Gastrocnemius medialis (tissue), 4 donors: Measurements from ENCODE around the gene RAB5A.

ENCODE experiments used
- POLR2A ChIP-seq, 2 donors: fragments of 450-650 bp; IDR thresholded peaks; one replicate each; pipeline ENCODE4 v1.6.1; 2017; ENCODE audit warnings: antibody characterized with exemption in 2 of 2, mild to moderate bottlenecking in 2 of 2, moderate library complexity in 2 of 2
- TF ChIP-seq, protein P1 (sequence below), 5 experiments: fragments of 450-650 bp in 3 of 5; fragments of 200-600 bp in 2 of 5; sonication (generic) in 2 of 5; IDR thresholded peaks in 4 of 5; conservative IDR thresholded peaks in 1 of 5; 1 replicate in 4 of 5; 2 replicates in 1 of 5; pipeline ENCODE4 v1.5.1; 2016 to 2019; ENCODE audit warnings: antibody characterized with exemption in 5 of 5, mild to moderate bottlenecking in 3 of 5, moderate library complexity in 3 of 5

DNA sequence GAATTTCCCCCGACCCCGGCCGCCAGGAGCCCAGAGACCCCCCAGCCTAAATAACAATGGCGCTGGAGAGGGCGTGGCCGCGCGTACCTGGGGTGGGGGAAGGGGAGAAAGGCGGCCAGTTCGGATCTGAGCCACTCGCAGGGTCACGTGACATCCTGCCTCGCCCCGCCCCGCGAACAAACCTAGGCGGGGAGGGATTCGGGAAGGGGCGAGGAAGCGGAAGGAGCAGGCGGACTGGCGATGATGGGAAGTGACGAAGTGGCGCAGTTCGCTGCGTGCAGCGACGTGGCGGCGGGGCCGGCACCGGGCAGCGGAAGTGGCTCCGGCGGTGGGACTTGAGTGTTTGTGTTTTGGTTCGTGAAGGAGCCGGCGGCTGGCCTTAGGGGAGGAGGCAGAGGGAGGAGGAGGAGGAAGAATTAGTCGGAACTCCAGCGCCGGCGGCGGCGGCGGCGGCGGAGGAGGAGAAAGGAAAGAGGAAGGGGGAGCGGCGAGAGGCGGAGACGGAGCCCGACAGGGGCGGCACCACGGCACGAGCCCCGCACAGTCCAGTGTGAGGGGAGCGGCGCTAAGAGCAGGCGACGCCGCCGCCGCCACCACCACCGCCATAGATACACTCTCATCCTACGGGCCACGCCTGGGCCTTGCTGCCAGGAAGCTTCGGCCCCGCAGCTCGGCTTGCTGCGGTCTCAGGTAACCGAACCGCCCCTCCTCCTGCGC lies at the start of gene RAB5A:
- TF ChIP-seq, protein P1, sequence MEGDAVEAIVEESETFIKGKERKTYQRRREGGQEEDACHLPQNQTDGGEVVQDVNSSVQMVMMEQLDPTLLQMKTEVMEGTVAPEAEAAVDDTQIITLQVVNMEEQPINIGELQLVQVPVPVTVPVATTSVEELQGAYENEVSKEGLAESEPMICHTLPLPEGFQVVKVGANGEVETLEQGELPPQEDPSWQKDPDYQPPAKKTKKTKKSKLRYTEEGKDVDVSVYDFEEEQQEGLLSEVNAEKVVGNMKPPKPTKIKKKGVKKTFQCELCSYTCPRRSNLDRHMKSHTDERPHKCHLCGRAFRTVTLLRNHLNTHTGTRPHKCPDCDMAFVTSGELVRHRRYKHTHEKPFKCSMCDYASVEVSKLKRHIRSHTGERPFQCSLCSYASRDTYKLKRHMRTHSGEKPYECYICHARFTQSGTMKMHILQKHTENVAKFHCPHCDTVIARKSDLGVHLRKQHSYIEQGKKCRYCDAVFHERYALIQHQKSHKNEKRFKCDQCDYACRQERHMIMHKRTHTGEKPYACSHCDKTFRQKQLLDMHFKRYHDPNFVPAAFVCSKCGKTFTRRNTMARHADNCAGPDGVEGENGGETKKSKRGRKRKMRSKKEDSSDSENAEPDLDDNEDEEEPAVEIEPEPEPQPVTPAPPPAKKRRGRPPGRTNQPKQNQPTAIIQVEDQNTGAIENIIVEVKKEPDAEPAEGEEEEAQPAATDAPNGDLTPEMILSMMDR (IDR thresholded peaks at IDR 0.05 in 4 of 5, conservative IDR thresholded peaks at IDR 0.05 in 1 of 5), result peak in 3 of 5 experiments; percentile 11 to 47 (median 41)
- peak; percentile 88 to 91 for TF ChIP-seq POLR2A (IDR thresholded peaks at IDR 0.05)
